Tibial nerve (tissue), 4 donors: Measurements from ENCODE around the gene IDI1. TPM values are rescaled to one million over a fixed set of nuclear protein-coding genes. Genes with fewer than 3 reads are reported as not detected.

Source experiments
- DNase-seq, 2 donors: peaks; one replicate each; pipeline ENCODE4 v3.0.0-alpha.2; 2019; ENCODE audit warnings: low spot score in 2 of 2
- H3K27ac ChIP-seq, 4 donors: fragments of 200-600 bp; sonication (generic) in 3 of 4; one replicate each; pipeline ENCODE4 v1.5.1; 2017 to 2019; ENCODE audit warnings: mild to moderate bottlenecking in 1 of 4
- H3K27me3 ChIP-seq, 2 donors: fragments of 200-600 bp; sonication (generic) in 1 of 2; one replicate each; pipeline versions ENCODE4 v1.5.1 to v1.6.0; 2017 to 2019
- H3K36me3 ChIP-seq, 3 donors: fragments of 200-600 bp; sonication (generic); one replicate each; pipeline ENCODE4 v1.5.1; 2018 to 2019
- H3K4me1 ChIP-seq, 4 donors: fragments of 200-600 bp; sonication (generic) in 3 of 4; one replicate each; pipeline ENCODE4 v1.5.1; 2017 to 2019
- H3K4me3 ChIP-seq, 4 donors: fragments of 200-600 bp; sonication (generic) in 3 of 4; one replicate each; pipeline ENCODE4 v1.5.1; 2017 to 2019; ENCODE audit warnings: mild to moderate bottlenecking in 1 of 4, moderate library complexity in 1 of 4
- H3K9me3 ChIP-seq, 4 donors: fragments of 200-600 bp; sonication (generic) in 3 of 4; one replicate each; pipeline ENCODE4 v1.5.1; 2017 to 2019
- CTCF ChIP-seq, 5 experiments: fragments of 200-600 bp in 3 of 5; fragments of 450-650 bp in 2 of 5; sonication (generic) in 3 of 5; IDR thresholded peaks; one replicate each; pipeline ENCODE4 v1.5.1; 2016 to 2019; ENCODE audit warnings: antibody characterized with exemption in 5 of 5, mild to moderate bottlenecking in 3 of 5, moderate library complexity in 2 of 5
- EP300 ChIP-seq, 2 donors: sonication (generic); formaldehyde crosslinking; IDR thresholded peaks; one replicate each; pipeline ENCODE4 v1.6.1; 2017; ENCODE audit warnings: antibody characterized with exemption in 2 of 2, mild to moderate bottlenecking in 1 of 2
- POLR2A ChIP-seq, 2 donors: fragments of 450-650 bp; IDR thresholded peaks; one replicate each; pipeline ENCODE4 v1.6.1; 2017; ENCODE audit warnings: antibody characterized with exemption in 2 of 2, mild to moderate bottlenecking in 2 of 2, moderate library complexity in 2 of 2
- WGBS, 2 donors: methylation state at CpG; one replicate each; pipeline ENCODE4 v1.1.5; 2018; 5-methylcytosine and 5-hydroxymethylcytosine counted together
- total RNA-seq, 4 donors: library from RNA; depleted of rRNA; stranded (reverse); fragments of >200 nt; gene quantifications; one replicate each; pipeline ENCODE4 v1.1.0, GENCODE V29; 2016

The IDI1 gene
- total RNA-seq, 4 donors from 2014 or later, result 25.5 to 41.0 (median 33.4) TPM

GRCh38 chr10:1094112-1095057 lies 45.5 kb upstream of the IDI1 start:
- DNase-seq, result no peak
- Histone ChIP-seq H3K27me3 (no peaks in the 10 kb centered on the region), H3K9me3 (no peaks in the 10 kb centered on the region), H3K36me3 (peaks cover 0 to 95% (median 0%) of the 10 kb centered on the region in 3 donors), H3K4me1 (peaks cover 0 to 5% (median 0%) of the 10 kb centered on the region in 4 donors), H3K27ac (no peak overlapping the region), H3K4me3 (no peak overlapping the region)
- TF ChIP-seq EP300 (IDR thresholded peaks at IDR 0.05) (no peak), CTCF (IDR thresholded peaks at IDR 0.05) (no peak), POLR2A (IDR thresholded peaks at IDR 0.05) (no peak)
- WGBS, 2 donors, result 95% methylated on average over 15 of the region's 15 CpGs

GRCh38 chr10:1093696-1094095 lies 44.8 kb upstream of the IDI1 start:
- WGBS, 2 donors, result 94 to 97% methylated on average over 9 of the region's 9 CpGs
- H3K36me3 ChIP-seq, result peaks cover 0 to 97% (median 3%) of the 10 kb centered on the region in 3 donors
- H3K27ac ChIP-seq, result no peak overlapping the region

GRCh38 chr10:1090696-1091095 lies 41.8 kb upstream of the IDI1 start:
- Histone ChIP-seq H3K27ac (no peak overlapping the region), H3K4me1 (no peaks in the 10 kb centered on the region), H3K36me3 (peaks cover 2 to 97% (median 3%) of the 10 kb centered on the region in 3 donors), H3K9me3 (no peaks in the 10 kb centered on the region), H3K27me3 (no peaks in the 10 kb centered on the region), H3K4me3 (no peak overlapping the region)
- TF ChIP-seq EP300 (IDR thresholded peaks at IDR 0.05) (no peak), POLR2A (IDR thresholded peaks at IDR 0.05) (no peak), CTCF (IDR thresholded peaks at IDR 0.05) (no peak)
- no peak for DNase-seq
- WGBS, 2 donors, result 89 to 93% methylated on average over 14 of the region's 14 CpGs

More at GRCh38 chr10:1093696-1094095, 44.8 kb upstream of the IDI1 start:
- DNase-seq, result no peak
- H3K4me1 ChIP-seq, result no peaks in the 10 kb centered on the region
- H3K9me3 ChIP-seq, result no peaks in the 10 kb centered on the region
- H3K27me3 ChIP-seq, result no peaks in the 10 kb centered on the region
- no peak for TF ChIP-seq EP300 (IDR thresholded peaks at IDR 0.05)
- no peak for TF ChIP-seq POLR2A (IDR thresholded peaks at IDR 0.05)
- no peak for TF ChIP-seq CTCF (IDR thresholded peaks at IDR 0.05)
- H3K4me3 ChIP-seq, result no peak overlapping the region

GRCh38 chr10:1089017-1089689 lies 40.2 kb upstream of the IDI1 start:
- TF ChIP-seq CTCF (IDR thresholded peaks at IDR 0.05), result no peak
- no peak for TF ChIP-seq EP300 (IDR thresholded peaks at IDR 0.05)
- no peak for TF ChIP-seq POLR2A (IDR thresholded peaks at IDR 0.05)
- Histone ChIP-seq H3K36me3 (peaks cover 3 to 97% (median 10%) of the 10 kb centered on the region in 3 donors), H3K9me3 (no peaks in the 10 kb centered on the region), H3K27me3 (no peaks in the 10 kb centered on the region), H3K4me3 (no peak overlapping the region), H3K4me1 (no peaks in the 10 kb centered on the region), H3K27ac (no peak overlapping the region)
- no peak for DNase-seq
- 73 to 75% methylated on average over 19 of the region's 19 CpGs for WGBS, 2 donors

- 88 to 93% methylated on average over 13 of the region's 13 CpGs for WGBS, 2 donors
- no peak overlapping the region for H3K4me3 ChIP-seq
- H3K36me3 ChIP-seq, result peaks cover 5 to 100% (median 14%) of the 10 kb centered on the region in 3 donors
- TF ChIP-seq POLR2A (IDR thresholded peaks at IDR 0.05) (no peak), CTCF (IDR thresholded peaks at IDR 0.05) (no peak), EP300 (IDR thresholded peaks at IDR 0.05) (no peak)
- no peaks in the 10 kb centered on the region for H3K9me3 ChIP-seq
- no peaks in the 10 kb centered on the region for H3K27me3 ChIP-seq
- no peak for DNase-seq
- H3K4me1 ChIP-seq, result no peaks in the 10 kb centered on the region
- no peak overlapping the region for H3K27ac ChIP-seq
Observed at GRCh38 chr10:1086787-1087186, 37.9 kb upstream of the IDI1 start.
